SK-N-SH treated with all-trans-retinoic acid at 6 μM for 48 hours (cell line): Measurements from ENCODE around the gene CNOT6L.

Experiments used
- BACH2 ChIP-seq: fragments of 250-450 bp; sonication (Bioruptor Pico); IDR thresholded peaks from 2 replicates; pipeline ENCODE4 v1.9.0; 2021; ENCODE audit warnings: mild to moderate bottlenecking, borderline replicate concordance
- PPARA ChIP-seq: fragments of 250-450 bp; sonication (Bioruptor Pico); IDR thresholded peaks from 2 replicates; pipeline ENCODE4 v1.5.0; 2020; ENCODE audit warnings: mild to moderate bottlenecking, borderline replicate concordance
- TCF4 ChIP-seq: fragments of 250-450 bp; sonication (Bioruptor Pico); IDR thresholded peaks from 2 replicates; pipeline ENCODE4 v1.8.0; 2021; ENCODE audit warnings: mild to moderate bottlenecking, moderate library complexity, borderline replicate concordance
- TOX ChIP-seq: fragments of 250-450 bp; sonication (Bioruptor Pico); IDR thresholded peaks from 2 replicates; pipeline ENCODE4 v1.8.0; 2021; ENCODE audit warnings: mild to moderate bottlenecking, moderate library complexity, borderline replicate concordance
- ZNF70 ChIP-seq: fragments of 450-650 bp; formaldehyde crosslinking; IDR thresholded peaks from 2 replicates; pipeline ENCODE4 v1.5.0; 2020; ENCODE audit warnings: mild to moderate bottlenecking, moderate library complexity
- ZNF8 ChIP-seq: fragments of 450-650 bp; formaldehyde crosslinking; IDR thresholded peaks from 2 replicates; pipeline ENCODE4 v1.5.0; 2020; ENCODE audit warnings: mild to moderate bottlenecking, moderate library complexity
- TF ChIP-seq, protein P1 (sequence below): fragments of 250-450 bp; sonication (Bioruptor Pico); IDR thresholded peaks from 2 replicates; pipeline ENCODE4 v1.5.1; 2020; ENCODE audit warnings: low read depth, mild to moderate bottlenecking, moderate library complexity
- TF ChIP-seq, protein P2 (sequence below): fragments of 250-450 bp; sonication (Bioruptor Pico); IDR thresholded peaks from 2 replicates; pipeline ENCODE4 v1.5.0; 2020; ENCODE audit warnings: mild to moderate bottlenecking, moderate library complexity

DNA sequence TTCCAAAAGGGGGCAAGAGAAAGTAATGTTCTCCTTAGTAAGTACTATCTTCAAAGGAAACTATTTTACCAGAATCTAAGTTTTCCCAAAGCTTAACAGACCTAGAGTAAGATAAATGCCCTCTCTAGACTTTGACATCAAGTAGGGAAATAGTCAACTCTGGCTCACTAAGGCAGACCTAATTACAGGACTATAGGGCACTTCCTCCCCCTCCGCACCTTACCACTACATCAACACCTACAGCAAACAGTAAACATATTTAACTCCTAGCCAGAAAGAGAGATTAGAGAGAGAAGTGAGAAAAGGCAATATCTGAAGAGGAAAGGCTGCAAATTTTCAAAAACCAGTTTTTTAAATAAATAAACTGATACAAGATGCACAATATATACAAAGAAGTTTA lies 60.4 kb downstream of the CNOT6L start:
- TF ChIP-seq ZNF8 (CRISPR knock-in tag) (no peak), ZNF70 (CRISPR knock-in tag) (no peak), TCF4 (CRISPR knock-in tag) (no peak), TOX (CRISPR knock-in tag) (no peak), BACH2 (CRISPR knock-in tag) (no peak), PPARA (CRISPR knock-in tag) (no peak)
- TF ChIP-seq, protein P1, sequence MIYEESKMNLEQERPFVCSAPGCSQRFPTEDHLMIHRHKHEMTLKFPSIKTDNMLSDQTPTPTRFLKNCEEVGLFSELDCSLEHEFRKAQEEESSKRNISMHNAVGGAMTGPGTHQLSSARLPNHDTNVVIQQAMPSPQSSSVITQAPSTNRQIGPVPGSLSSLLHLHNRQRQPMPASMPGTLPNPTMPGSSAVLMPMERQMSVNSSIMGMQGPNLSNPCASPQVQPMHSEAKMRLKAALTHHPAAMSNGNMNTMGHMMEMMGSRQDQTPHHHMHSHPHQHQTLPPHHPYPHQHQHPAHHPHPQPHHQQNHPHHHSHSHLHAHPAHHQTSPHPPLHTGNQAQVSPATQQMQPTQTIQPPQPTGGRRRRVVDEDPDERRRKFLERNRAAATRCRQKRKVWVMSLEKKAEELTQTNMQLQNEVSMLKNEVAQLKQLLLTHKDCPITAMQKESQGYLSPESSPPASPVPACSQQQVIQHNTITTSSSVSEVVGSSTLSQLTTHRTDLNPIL (CRISPR knock-in tag): no peak
- TF ChIP-seq, protein P2, sequence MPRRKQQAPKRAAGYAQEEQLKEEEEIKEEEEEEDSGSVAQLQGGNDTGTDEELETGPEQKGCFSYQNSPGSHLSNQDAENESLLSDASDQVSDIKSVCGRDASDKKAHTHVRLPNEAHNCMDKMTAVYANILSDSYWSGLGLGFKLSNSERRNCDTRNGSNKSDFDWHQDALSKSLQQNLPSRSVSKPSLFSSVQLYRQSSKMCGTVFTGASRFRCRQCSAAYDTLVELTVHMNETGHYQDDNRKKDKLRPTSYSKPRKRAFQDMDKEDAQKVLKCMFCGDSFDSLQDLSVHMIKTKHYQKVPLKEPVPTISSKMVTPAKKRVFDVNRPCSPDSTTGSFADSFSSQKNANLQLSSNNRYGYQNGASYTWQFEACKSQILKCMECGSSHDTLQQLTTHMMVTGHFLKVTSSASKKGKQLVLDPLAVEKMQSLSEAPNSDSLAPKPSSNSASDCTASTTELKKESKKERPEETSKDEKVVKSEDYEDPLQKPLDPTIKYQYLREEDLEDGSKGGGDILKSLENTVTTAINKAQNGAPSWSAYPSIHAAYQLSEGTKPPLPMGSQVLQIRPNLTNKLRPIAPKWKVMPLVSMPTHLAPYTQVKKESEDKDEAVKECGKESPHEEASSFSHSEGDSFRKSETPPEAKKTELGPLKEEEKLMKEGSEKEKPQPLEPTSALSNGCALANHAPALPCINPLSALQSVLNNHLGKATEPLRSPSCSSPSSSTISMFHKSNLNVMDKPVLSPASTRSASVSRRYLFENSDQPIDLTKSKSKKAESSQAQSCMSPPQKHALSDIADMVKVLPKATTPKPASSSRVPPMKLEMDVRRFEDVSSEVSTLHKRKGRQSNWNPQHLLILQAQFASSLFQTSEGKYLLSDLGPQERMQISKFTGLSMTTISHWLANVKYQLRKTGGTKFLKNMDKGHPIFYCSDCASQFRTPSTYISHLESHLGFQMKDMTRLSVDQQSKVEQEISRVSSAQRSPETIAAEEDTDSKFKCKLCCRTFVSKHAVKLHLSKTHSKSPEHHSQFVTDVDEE (CRISPR knock-in tag): no peak
